GM21576 (cell line): ENCODE data around the gene GJB3.
"Not testable (repeated sequence)": the region's sequence is repeated elsewhere in the genome, so short reads cannot be mapped to it uniquely, and the experiment has no call there.

Source experiments
- ATAC-seq: cut with Tn5 transposase; IDR thresholded peaks from one replicate; pipeline ENCODE4 v1.9.1; 2021; ENCODE audit warnings: mild to moderate bottlenecking, moderate library complexity; ENCODE audit not compliant: unreplicated experiment

The GJB3 gene

GRCh38 chr1:34785231-34785874 is 4.3 kb downstream of the GJB3 start:
- ATAC-seq: no peak

GRCh38 chr1:34785875-34786470 is 5.0 kb downstream of the GJB3 start:
- no peak for ATAC-seq

GRCh38 chr1:34786521-34787325 is 5.7 kb downstream of the GJB3 start:
- peak; percentile 55 for ATAC-seq

GRCh38 chr1:34787461-34788420 is 6.7 kb downstream of the GJB3 start:
- ATAC-seq: no peak

GRCh38 chr1:34790985-34791384 is 10.0 kb downstream of the GJB3 start:
- ATAC-seq: no peak

GRCh38 chr1:34792424-34792823 is 11.4 kb downstream of the GJB3 start:
- no peak for ATAC-seq

- ATAC-seq: no peak
These were observed 12.1 kb downstream of the GJB3 start, which contains the start of gene GJA4 for GRCh38 chr1:34792868-34793727. GJA4 (plus strand) TSS chr1:34792999; CDS start chr1:34794214, 1,215 bp downstream.

- no peak for ATAC-seq
These were observed 13.2 kb downstream of the GJB3 start for GRCh38 chr1:34794001-34794789.

GRCh38 chr1:34794790-34795180 is 13.8 kb downstream of the GJB3 start:
- ATAC-seq: no peak

GRCh38 chr1:34795916-34796315 is 14.9 kb downstream of the GJB3 start:
- ATAC-seq: no peak

- ATAC-seq: peak; percentile 83
These were observed 16.0 kb downstream of the GJB3 start for GRCh38 chr1:34796990-34797389.

GRCh38 chr1:34800214-34800613 is 19.2 kb downstream of the GJB3 start:
- no peak for ATAC-seq

- ATAC-seq: no peak
These were observed 22.8 kb downstream of the GJB3 start for GRCh38 chr1:34803770-34804169.

GRCh38 chr1:34806396-34806795 is 25.4 kb downstream of the GJB3 start:
- ATAC-seq: no peak

GRCh38 chr1:34808051-34808810 is 27.2 kb downstream of the GJB3 start:
- no peak for ATAC-seq

- not testable (repeated sequence) for ATAC-seq
These were observed 29.8 kb downstream of the GJB3 start for GRCh38 chr1:34810781-34811180.

GRCh38 chr1:34816332-34816731 is 35.3 kb downstream of the GJB3 start:
- ATAC-seq: no peak

GRCh38 chr1:34816778-34817177 is 35.8 kb downstream of the GJB3 start:
- no peak for ATAC-seq
